Measurements from ENCODE around the gene SYCP1.

- TF ChIP-seq TAF1 (IDR thresholded peaks at IDR 0.05; ENCODE audit: borderline replicate concordance, insufficient read depth, low read length) (no peak), POLR2AphosphoS5 (IDR thresholded peaks at IDR 0.05; ENCODE audit: low read depth, low read length) (no peak), REST (IDR thresholded peaks at IDR 0.05; ENCODE audit: insufficient read depth in 1 of 2, low read depth in 2 of 2, low read length in 2 of 2) (no peak), SIN3A (IDR thresholded peaks at IDR 0.05; ENCODE audit: borderline replicate concordance, insufficient read depth, low read length) (no peak), FOXP2 (optimal IDR thresholded peaks at IDR 0.05; ENCODE audit: borderline replicate concordance, extremely low read depth, extremely low read length, insufficient read depth) (no peak)
Measured at GRCh38 chr1:114821978-114822377, 32.7 kb upstream of the SYCP1 start.
